Measurements from ENCODE around the gene MRC1.

- TF ChIP-seq JUN (IDR thresholded peaks at IDR 0.05; ENCODE audit: borderline replicate concordance, insufficient read depth, insufficient read length, low read depth), result no peak
- TF ChIP-seq POLR2A (IDR thresholded peaks at IDR 0.05; ENCODE audit: low read depth, low read length), result no peak
- no peak for TF ChIP-seq CTCF (IDR thresholded peaks at IDR 0.05; ENCODE audit: extremely low read depth in 1 of 2, insufficient read depth in 1 of 2, low read depth in 1 of 2, low read length in 2 of 2)
- TF ChIP-seq POLR2AphosphoS5 (IDR thresholded peaks at IDR 0.05; ENCODE audit: insufficient read depth, low read depth, low read length), result no peak
- no peak for TF ChIP-seq EZH2 (IDR thresholded peaks at IDR 0.05; ENCODE audit: borderline replicate concordance, low read depth, low read length, severe bottlenecking)
- TF ChIP-seq, protein P1, sequence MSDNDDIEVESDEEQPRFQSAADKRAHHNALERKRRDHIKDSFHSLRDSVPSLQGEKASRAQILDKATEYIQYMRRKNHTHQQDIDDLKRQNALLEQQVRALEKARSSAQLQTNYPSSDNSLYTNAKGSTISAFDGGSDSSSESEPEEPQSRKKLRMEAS (IDR thresholded peaks at IDR 0.05; ENCODE audit: insufficient read depth, insufficient read length), result no peak
These were observed 39.5 kb downstream of the MRC1 start for GRCh38 chr10:17848646-17849045.
